Measurements from ENCODE around the gene VAPB.

VAPB gene

DNA sequence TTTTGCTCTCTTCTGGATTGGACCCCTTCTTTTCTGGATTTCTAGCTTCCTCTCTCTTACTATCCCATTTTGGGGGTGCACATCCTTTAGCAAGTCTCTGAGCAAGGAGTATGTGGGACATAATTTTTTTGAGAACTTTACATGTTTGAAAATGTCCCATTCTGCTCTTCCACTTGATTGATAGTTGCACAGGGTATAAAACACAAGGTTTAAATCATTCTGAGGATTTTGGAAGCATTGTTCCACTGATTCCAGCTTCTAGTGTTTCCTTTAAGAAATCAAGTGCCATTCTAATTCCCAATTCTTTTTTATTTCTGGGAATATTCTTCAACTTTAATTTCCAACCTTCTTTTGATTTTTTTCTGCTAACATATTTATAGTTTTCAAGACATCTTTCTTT is 65.4 kb downstream of the VAPB start:
- in situ Hi-C loops (cut with MboI; ENCODE audit: low sequenced_read_pairs) = no loop called here

DNA sequence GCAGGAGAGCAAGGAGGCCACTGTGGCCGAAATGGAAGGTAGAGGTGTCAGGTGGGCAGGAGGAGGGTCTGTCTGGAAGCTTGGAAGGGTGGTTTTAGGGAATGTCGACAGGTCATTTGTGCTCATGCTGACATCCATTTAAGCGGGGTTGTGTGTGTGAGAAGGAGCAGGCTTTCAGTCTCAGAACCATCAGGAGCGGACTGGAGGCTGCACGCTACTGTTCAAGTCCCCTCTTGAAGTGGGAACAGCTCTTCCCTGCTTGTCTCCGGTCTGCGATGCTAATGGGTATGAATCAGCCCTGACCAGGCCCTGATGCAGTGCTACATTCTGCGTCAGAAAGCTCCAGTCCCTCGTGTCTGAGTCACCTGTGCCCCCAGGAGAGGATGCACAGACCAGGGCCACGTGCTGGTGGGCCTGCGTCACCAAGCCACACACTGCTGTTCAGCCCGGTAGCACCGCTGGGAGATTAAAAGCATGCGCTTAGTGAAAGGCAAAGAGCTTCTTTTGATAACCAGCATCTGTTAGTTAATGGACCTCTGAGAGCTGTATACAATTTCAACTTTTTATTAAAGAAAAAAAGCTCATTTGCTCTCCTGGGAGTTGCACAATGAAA is 68.2 kb downstream of the VAPB start:
- in situ Hi-C loops (cut with MboI; ENCODE audit: low sequenced_read_pairs) = no loop called here

DNA sequence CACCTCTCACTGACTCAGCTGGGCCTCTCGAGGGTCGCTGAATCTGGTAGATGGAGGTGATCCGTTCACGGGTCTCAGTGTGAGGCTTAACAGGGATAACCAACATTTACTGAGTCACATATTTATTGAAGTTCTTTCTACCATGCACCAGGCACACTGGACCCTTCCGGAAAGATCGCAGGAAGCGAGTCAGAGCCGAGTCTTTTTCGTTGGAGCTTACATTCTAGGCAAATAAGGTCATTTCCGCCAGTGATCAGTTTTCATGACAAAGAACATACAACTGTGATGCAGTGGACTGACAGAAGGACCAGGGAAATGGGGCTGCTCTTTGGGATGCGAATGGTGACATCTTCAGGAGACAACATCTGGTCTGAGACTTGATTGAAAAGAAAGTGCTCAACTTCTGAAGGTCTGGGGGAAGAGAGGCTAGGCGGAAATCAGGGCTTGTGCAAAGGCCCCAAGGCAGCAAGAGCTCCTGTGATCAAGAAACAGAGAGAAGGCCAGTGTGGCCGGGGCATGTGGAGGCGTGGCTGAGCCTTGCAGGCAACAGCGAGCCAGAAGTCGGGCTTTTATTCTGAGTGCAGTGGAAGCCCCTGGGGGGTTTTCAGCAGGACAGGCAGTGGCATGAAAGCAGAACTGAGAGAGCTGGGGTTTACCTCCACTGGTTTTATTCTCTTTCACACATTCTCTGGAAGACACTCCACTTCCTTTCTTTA is 69.5 kb downstream of the VAPB start:
- in situ Hi-C loops (cut with MboI; ENCODE audit: low sequenced_read_pairs) = no loop called here

DNA sequence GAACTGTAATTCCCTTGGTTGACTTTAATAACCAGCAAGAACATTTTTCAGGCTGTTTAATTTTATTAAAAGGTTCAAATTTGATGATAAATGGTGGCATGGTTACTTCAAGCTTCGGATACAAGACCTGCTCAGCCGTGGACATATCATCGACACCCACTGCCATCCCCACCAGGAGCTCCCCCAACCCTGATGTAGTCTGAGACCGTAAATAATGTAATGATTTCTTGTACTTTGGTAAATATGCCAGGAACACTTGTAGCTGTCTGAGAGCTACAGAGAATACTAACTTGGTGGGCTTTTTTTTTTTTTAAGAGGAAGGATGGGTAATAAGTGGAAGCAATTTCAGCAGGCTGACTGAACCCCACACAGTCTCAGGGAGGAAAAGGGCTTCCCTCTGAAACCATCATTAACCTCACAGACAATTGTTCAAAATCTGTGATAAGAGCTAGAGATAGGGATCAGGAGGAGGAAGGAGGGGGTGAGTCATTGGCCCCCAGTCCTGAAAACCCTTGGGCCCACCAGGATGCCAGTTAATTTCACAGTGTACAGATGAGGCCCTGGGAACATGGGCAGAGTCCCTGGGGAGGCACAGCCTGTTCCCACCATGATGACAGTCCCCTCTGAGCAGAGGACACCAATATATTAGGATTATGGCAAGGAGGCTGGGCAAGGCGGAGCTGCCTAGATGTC is 70.2 kb downstream of the VAPB start:
- in situ Hi-C loops (cut with MboI; ENCODE audit: low sequenced_read_pairs) = no loop called here

DNA sequence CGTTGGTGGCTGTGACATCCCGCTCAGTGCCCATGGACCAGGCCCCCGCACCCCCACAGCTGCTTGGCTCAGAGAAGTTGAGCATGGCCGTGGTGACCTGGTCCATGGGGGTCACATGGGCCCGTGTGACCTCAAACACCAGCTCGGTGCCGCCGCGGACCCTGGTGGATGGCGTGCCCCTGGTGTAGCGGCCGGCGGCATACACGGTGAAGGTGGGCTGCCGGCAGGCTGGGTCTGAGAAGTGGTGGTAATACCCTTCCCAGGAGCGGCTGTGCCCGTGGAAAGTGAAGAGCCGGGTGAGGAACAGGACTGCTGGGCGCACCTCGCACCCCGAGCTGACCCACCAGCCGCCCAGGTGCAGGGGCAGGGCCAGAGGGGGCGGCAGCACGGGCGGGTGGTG is 72.1 kb downstream of the VAPB start:
- in situ Hi-C loops (cut with MboI; ENCODE audit: low sequenced_read_pairs) = no loop called here

DNA sequence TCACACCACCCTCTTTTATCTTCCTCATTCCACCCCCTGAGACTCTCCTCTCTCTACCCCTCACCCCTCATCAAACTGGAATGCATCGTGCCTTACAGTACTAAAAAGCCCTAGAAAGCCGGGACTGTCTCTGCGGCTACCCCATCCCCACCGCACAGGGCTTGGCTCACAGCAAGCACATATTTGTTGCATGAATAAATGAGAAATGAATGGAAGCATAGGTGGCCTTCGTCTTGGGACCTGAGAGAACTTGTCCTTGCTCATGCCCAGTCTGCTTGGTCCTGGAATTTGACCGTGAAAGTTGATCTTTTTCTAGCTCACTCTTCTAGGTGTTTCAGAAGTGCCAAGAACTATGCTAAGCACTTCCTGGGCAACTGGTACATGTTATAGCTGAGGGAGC is 72.9 kb downstream of the VAPB start:
- in situ Hi-C loops (cut with MboI; ENCODE audit: low sequenced_read_pairs) = no loop called here

DNA sequence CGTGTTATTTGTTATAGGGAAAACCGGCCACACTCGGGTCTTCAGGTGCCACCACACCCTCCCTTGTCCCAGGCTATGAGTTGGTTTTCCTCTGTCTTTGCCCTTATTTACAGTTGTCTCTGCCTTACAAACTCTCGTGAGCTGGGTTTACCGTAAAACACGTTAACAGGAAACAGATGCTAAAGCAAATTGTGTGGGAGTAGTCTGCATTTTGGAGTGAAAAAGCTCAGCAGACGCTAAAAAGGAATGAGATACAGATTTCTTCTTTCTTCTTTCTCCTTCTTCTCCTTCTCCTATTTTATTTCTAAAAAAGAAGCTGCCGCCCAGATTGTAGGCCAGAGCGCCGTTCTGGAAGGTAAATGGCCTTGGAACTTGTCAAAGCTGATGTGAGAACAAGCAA is 74.2 kb downstream of the VAPB start:
- in situ Hi-C loops (cut with MboI; ENCODE audit: low sequenced_read_pairs) = no loop called here

DNA sequence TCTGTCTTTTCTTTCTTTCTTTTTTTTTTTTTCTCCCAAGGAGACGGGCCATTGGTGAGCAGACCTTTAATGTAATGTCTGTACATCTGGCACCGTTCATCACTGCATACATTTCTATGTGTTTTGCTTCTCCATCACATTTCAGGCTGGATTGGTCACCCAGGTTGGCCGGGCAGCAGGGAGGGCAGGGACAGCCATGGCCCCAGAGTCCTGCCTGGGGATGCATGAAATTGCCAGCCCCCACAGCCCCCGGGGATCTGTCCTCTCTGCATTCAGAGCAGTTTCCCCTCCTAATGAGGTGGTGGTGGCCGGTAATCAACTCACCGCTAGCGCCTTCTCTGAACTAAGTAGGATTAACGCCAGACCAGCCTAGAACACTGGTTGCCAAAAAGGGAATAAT is 75.8 kb downstream of the VAPB start:
- in situ Hi-C loops (cut with MboI; ENCODE audit: low sequenced_read_pairs) = no loop called here

DNA sequence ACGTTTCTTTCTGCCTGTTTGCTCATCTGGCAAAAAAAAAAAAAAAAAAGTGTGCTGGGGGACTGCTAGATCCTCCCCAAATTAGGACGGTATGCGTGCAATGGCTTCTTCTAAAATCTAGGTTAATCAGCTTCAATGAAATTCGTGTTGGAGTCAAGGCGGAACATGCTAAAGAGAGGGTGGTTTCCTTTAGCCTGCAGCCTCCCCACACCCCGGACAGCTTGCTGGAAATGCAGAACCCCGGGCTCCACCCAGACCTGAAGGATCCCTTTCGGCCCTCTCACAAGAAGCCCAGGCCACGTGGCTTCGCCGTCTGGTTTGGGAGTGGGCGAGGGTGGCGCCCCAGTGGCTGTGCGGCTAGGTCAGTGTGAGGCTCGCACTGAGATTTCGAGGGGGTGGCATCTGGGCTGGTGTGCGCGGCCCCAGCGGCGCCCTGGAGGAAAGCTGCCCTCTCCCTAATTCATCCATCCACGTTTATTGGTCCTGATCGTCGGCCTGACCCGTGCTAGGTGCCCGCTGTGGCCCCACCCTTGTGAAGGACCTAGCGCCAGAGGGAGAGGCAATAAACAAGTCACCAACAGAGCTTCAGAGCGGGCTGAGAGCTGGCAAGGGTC is 77.2 kb downstream of the VAPB start:
- in situ Hi-C loops (cut with MboI; ENCODE audit: low sequenced_read_pairs) = no loop called here

DNA sequence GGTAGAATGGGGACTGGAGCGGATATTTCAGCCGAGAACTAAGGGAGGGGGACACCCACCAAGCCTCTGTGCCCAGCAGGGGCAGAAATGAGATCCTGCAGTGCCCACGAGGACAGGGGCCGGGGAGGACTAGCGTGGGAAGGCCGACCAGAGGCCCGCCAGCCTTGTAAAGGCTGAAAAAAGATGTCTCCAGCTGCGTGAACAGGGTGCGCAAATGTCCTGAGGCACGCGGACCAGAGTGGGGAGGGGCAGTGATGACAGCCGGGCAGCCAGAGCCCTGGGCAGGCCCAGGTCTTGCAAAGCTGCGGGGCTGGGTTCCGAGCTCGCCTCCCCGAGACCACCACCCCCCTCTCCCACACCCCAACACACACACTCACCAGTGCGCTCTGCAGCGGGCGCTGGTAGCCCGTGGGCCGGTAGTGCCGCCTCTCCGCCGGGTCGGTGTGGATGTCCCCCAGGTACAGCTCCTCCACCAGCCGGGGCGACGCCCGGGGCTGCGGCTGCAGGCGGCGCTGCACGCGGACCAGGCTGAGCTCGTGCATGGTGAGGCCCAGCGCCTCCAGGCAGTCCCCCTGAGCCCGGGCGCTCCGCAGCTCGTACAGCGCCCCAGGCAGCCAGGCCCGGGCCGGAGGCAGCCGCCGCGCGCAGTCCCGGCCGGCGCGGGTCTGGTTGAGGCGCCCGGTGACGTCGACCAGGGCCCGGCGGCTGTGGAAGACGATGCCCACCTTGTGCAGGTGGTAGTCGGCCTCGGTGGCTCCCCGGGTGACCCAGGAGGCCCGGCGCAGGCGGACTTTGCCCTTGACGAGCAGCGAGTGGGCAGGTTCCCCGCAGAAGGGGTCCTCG is 77.9 kb downstream of the VAPB start:
- in situ Hi-C loops (cut with MboI; ENCODE audit: low sequenced_read_pairs) = no loop called here

DNA sequence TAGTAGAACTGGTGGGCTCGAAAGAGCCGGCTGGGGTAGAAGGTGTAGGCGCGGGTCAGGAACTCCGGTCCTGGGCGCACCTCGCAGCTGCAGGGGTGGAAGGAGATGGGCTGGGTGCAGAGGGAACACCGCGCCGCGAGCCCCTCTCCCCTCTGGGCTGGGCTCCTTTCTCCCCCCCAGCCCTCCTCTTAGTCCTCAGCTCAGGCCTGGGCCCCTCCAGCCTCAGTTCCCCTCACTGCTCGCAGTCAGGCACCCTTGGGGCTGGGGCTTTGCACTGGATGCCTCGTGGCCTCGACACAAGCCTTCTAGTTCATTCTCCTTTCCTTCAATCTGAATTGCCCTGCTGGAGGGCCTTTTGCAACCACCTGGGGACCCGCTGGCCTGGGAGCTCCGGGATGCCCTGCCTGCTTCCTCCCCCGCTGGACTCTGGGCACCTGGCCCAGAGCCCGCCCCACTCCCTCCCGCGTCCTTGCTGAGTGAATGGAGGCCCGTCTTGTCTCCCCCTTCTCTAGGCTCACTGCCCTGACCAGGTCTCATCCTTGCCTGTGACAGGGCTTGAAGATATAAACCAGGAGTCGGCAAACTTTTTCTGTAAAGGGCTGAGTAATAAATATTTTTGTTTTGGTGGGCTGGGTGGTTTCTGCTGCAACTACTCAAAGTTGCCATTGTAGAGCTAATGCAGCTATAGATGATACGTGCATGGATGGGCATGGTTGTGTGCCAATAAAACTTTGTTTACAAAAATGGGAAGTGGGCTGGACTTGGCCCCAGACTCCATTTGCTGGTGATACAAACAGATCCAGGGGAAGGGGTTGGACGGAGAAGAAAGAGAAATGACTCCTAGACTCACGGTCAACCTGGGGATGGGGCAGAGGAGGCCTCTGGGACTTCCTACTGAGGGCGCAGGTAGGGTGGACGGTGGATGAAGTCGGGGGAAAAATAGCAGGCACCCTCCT is 78.8 kb downstream of the VAPB start:
- in situ Hi-C loops (cut with MboI; ENCODE audit: low sequenced_read_pairs) = no loop called here

DNA sequence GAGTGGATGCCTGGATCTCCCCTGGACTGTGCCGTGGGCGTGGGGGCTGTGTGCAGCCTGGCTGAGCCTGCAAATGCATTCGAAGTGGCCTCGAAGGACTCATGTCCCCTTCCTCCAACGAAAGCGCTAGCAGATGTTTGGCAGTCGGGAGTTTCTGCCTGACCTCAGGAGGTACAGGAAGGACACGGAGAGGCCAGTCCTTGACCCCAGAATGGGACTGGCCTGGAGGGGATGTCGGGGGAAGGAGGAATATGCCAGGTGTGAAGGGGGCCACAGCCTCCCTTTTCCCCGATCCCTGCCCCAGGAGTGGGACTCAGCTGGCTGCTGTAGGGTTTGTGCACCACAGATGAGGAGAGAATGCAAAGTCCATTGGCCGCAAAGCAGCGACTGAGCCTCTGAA is 80.6 kb downstream of the VAPB start:
- in situ Hi-C loops (cut with MboI; ENCODE audit: low sequenced_read_pairs) = no loop called here

DNA sequence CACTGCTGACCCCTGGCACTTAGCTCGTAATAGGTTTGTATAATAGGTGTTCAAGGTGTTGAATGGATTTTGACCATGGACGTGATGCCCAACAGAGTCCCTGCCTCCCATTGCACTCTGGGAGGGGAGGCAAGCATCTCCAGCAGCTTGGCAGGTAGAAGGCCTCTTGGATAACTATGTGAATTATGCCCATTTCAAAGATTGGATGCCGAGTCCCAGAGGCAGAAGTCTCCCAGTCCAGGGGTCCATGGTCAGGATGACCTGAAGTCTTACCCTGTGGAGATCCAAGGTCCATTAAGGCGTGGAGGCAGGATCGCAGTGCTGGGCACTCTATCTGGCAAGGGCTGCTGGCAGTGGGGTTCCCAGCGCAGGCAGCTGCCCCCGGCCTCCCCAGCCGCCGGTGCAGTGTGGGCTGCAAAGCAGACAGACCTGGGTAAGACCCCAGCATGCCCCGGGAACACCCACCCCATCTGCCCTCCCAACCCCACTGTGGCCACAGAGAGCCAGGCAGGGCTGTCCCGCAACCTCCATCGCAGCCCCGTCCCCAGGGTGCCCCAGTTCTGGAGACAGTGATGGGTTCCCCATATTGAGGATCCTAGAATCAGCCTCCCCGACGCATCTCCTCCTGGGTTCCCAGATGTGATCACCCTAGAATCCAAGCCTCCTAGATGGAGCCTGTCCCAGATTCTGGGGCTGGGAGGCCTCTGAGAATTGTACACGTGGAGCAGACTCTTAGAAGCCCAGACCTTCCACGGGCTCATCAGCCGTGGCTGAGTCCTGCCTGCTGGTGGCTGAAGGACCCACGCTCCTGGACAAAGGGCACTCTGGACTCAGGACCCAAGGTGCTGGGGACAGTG is 81.5 kb downstream of the VAPB start:
- in situ Hi-C loops (cut with MboI; ENCODE audit: low sequenced_read_pairs) = no loop called here

DNA sequence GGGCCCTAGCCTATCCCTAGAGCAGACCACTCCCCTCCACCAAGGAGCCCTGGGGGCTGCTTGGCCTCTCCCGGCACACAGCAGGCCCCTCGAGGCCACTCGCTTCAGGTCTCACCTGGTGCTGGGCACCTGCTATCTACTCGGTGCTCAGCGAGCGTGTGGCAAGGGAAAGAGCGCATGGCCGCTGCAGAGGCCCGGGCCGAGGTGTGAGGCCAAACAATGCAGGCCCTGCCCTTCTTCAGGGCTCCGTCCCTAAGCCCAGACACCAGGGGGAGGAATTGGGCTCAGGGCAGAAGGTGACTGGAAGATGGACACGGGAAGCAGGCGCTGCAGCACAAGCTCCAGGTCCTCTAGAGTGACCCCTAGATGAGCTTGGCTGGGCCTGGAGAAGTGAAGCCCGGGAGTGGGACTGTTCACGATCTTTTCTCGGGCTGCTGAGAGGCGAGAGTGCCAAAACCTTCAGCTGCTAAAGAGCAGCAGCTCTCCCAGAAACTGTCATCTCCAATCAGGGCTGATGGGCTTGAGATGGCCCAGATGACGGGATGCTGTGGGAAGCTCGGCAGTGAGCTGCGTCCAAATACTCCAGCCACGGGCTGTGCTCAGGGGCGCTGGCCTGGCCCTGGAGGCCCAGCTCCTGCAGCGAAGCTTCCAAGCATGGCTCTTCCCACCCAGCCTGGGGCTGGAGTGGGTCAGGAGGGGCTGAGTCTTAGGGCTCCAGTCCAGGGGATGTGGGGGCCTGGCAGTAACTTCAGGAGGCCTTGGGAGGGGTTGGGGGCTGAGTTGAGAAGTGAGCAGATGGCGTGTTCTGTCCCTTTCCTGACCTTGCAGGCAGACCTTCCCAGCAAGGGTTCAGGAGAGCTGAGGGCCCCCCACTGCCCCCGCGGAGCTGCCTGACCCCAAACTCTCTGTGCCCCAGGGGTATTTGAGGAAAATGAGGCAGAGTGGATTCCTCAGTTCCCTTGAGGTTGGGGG is 82.5 kb downstream of the VAPB start:
- in situ Hi-C loops (cut with MboI; ENCODE audit: low sequenced_read_pairs) = no loop called here

DNA sequence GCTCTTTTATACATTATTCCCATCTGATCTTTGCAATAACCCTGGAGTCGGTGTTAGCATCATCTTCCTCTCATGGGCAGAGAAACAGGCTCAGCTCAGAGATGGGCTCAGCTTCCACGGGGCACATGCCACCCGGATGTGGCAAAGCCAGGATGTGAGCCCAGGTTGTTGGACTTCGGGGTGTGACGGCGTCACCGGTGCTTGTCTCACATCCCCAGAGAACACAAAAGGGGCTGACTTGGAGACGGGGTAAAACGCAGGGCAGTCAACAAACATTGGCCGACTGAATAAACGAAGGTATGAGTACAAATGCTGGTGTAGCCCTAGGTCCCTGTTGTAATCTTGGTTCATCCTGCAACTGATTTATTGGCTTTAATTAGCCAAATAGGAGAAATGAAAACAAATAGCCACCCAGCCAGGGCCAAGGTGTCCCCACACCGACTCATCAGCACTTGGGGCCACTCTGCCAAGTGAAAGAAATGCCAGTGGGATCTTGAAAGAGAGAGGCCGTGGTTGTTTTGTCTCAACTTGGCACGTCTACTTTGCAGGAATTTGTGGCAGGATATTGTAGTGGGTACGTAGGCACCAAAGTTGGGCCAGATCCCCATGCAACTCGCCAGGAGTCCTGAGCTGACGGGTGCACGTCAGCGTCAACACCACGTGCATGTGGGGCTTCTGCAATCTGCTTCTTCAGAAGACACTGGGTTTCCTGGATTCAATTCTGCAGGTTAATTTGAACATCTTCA is 83.4 kb downstream of the VAPB start:
- in situ Hi-C loops (cut with MboI; ENCODE audit: low sequenced_read_pairs) = no loop called here

DNA sequence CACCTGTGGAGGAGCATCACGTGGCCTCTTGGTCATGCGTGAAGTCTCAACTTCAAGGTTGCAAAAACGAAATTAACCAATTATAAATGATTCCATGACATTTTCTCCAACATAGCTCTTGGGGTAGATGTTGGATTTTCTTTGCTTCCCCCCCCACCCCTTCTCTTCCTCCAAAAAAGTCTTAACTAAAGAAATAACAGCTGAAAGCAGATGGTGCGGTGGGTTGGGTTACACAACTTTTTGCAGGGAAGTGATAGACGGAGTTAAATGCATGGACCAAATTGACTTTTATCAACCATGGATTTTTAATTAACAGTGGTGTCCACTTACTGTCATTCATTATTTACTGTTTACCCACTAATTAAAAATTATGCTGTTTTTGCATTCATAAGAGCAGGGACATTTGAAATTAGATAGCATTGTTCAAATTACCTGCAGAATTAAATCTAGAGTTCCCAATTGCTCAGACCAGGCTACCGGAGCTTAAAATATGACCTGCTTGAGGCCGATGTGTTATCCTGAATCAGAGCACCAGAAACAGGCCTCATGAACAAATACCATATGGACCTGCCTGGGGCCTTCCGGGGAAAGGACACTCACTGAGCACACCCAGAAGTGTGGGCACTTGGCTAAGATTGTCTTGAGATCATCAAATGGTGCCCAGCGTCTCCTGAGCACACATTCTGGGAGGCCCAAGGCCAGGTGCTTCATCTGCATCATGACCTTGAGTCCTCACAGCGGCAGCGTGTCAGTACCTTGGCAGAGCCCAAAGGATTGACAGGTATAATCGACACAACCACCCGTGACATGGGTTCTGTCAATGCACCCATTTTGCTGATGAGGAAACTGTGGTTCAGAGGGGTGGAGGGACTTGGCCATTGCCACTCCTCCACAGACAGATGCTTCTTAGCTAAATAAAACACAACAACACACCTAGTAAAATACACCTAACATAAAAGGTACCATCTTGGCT is 84.7 kb downstream of the VAPB start:
- in situ Hi-C loops (cut with MboI; ENCODE audit: low sequenced_read_pairs) = no loop called here
